Spleen (tissue), 7 donors: ENCODE data around the gene FAN1.

ENCODE experiments used
- CTCF ChIP-seq, 11 experiments: fragments of 200-600 bp in 7 of 11; fragments of 450-650 bp in 4 of 11; sonication (generic) in 4 of 11; IDR thresholded peaks in 8 of 11; conservative IDR thresholded peaks in 3 of 11; 1 replicate in 7 of 11; 2 replicates in 4 of 11; pipeline versions ENCODE4 v1.4.0 to v1.8.0; 2016 to 2021; ENCODE audit warnings: antibody characterized with exemption in 11 of 11, inconsistent platforms in 4 of 11, mild to moderate bottlenecking in 1 of 11
- POLR2A ChIP-seq, 3 donors: fragments of 450-650 bp; IDR thresholded peaks; one replicate each; pipeline ENCODE4 v1.5.1; 2017; ENCODE audit warnings: antibody characterized with exemption in 3 of 3, mild to moderate bottlenecking in 1 of 3
- donor health status: DM: no; HTN: no; CAD: no; lungs with moderate emphysema.
- donor health status: DM: no; HTN: no; CAD: no.
- donor health status: DM: no; HTN: no; CAD: no.

GRCh38 chr15:30990446-30991254 is 86.9 kb downstream of the FAN1 start:
- TF ChIP-seq CTCF (IDR thresholded peaks at IDR 0.05 in 8 of 11, conservative IDR thresholded peaks at IDR 0.05 in 3 of 11) (no peak), POLR2A (IDR thresholded peaks at IDR 0.05) (no peak)
